Suppressor macrophage treated with lipopolysaccharide for 1 hour (primary cell): ENCODE measurements around the gene MEF2D.

ENCODE experiments used
- DNase-seq, 3 donors: peaks; one replicate each; pipeline ENCODE4 v3.0.0-alpha.2; 2020 to 2022

Gene MEF2D

DNA sequence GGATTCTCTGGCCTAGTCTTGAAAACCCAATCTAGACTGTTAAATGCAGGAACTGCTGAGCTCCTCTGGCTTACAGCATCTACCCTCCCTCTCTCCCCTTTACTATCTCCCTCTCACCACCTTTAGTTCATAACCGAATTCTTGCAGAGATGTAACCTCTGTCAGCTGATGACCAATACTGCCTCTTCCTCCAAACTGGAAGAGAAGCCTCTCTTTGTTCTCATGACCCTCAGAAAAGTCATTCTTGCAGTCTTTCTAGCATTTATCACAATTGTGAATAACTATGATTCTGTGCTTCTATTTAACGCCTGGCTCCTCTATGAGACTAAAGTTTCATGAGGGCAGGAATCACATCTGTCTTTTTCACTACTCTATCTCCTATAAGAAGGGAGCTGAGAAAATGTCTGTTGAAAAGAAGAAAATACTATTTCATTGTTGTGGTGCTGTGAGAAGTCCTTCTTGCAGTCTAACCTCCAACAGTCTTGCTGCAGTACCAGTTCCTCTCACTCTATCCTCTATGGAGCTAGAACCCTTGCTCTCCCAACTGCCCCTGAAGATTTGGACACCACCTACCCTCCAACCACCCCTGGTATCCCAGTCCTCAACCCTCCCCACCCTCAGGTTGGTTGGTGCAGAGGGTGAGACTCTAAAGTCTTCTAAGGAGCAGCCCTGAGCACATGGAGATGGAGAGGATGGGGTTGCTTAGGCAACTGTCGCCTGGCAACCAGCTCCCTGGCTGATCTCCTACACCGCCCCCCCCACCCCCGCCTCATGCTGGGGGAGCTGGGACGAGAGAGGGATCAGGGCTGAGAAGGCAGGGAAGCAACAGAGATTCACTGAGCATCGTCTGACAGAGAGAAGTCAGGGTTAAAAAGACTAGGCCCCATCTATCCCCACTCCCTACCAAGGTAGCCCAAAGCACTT lies 13.9 kb downstream of the MEF2D start:
- no peak for DNase-seq

DNA sequence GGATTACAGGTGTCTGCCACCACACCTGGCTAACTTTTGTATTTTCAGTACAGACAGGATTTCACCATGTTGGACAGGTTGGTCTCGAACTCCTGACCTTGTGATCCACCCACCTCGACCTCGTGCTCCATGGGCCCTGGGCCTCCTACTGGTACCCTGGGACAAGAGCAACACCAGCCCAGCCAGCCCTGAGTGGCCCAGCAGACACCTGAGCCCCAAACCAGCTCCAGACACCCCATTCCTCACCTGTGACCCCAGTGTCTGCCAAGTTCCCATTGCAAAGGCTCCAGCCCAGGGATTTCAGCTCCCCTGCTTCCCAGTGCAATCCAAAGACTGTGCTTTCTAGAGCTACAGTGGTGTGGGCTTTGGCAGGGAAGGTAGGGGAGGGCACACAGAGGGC lies 14.6 kb downstream of the MEF2D start:
- no peak for DNase-seq

DNA sequence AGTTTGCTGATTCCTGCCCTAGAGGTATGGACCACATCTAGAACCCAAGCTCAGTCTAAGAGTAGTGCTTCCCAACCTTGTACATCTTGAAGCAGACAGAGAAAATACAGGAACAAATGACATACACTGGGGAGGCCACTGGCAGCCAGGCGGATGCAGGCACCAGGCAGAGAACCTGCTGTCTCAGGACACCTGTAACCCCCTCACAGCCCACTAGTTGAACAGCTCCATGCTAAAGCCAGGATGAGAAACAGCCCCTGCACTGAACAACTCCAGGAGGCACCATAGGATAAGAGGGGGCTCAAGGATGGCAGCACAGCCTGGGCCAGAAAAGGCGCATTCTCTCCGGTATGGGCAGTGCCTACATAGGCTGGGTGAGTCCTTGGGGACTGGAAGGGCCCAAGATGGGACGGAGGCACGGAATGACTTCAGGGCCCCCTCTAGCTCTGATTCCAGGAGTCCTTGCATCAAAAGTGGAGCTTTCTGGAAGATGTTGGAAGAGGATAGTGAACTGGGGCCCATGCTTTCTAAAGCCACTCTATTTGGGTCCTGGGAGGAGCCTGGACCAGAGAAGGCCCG lies 16.0 kb downstream of the MEF2D start:
- no peak for DNase-seq

DNA sequence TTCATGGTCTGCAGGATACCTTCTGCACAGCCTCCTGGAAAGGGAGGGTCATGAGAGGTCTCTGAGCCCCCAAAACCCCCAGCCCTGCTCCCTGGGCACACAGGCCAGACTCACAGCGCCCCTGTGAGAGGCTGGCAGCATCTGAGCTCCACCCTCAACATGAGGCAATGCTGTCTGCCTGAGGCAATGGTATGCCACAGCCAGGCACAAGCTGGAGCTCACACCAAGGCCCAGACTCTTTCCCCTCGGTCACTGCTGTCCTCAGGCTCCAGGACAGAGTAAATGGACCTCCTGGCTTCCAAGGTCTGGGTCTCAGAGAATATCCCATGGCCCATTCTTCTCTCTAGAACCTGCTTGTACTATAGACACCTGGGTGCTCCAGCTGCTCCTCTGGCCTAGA lies 17.2 kb downstream of the MEF2D start:
- no peak for DNase-seq

DNA sequence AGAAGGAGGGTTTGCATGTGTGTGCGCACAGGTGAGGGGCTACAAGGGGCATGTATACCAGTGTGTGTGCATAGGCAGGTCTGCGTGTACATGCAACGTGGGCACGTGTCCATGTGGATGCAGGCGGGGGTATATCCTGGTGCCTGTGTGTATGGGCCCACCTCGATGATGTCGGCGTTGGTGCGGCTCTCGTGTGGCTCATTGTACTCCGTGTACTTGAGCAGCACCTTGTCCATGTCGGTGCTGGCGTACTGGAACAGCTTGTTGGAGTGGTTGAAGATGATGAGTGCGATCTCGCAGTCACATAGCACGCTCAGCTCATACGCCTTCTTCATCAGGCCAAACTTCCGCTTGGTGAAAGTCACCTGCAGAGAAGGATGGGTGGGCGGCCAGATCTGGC lies 18.3 kb downstream of the MEF2D start:
- DNase-seq = no peak

DNA sequence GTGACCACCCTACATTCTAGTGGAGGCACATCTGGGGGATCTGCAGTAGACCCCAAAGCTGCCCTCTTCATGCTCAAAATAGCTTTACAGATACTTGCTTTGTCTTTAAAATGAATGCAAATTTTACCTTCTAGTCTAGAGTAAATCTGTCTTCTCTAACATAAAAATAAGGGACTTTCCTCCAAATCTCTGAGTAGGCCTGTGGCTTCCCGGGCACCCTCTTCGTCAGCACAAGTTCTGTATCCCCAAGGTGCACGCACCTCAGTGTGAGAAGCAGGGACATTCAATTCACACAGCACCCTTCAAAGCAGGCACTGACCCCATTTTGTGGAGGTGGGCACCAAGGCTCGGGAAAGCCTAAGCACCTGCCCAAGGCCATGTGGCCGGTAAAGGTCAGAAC lies 19.0 kb downstream of the MEF2D start:
- no peak for DNase-seq

DNA sequence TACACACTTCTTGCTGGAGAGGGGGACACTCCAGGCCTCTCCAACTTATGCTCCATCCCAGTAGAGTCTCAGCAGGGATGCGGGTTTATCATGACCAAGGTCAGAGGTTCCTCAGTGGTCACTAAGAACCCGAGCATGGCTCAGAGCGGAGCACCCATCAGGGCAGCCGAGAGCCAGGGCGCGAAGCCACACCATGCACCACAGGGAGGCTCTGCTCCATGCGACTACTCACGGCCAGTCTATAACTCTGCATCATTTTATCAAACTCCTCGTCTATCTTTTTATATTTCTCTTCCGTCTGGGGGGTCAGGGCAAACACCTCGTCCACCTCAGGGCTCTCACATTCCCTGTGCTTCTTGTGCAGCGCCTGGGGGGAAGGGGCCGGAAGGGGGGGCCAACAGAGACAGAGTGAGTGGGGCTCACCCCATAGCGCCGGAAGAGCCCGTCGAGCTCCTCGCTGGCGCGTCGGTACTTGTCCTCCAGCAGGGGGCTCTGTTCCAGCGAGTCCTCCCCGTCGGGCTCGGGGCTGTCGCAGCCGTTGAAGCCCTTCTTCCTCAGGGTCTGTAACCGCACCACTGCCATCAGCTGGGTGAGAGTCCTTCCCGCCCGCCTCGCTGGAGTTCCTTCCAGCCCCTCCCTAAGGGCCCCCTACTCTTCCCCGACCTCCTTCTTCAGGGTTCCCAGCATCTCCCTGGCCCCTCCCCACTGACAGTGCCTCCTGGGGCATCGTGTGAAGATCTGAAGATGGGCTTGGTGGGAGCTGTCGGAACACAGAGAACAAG lies 20.0 kb downstream of the MEF2D start:
- peak; percentile 78 to 90 (median 82) for DNase-seq

DNA sequence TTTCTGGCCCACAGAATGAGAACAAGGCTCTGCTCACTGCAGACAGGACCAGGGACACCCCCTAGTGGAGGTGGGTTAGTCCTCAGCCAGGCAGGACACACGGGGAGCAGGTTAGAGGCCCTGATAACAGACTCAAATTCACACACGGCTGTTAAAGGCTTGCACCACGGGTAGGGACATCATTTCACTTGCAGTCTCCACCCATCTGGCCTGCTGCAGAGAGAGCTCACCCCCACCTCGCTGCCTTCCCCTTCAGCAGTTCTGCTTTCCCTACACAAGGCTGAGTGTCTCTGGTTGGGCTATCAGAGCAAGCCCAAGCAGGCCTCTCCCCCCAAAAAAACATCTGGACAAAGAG lies 20.6 kb downstream of the MEF2D start:
- peak; percentile 64 to 76 (median 70) for DNase-seq

DNA sequence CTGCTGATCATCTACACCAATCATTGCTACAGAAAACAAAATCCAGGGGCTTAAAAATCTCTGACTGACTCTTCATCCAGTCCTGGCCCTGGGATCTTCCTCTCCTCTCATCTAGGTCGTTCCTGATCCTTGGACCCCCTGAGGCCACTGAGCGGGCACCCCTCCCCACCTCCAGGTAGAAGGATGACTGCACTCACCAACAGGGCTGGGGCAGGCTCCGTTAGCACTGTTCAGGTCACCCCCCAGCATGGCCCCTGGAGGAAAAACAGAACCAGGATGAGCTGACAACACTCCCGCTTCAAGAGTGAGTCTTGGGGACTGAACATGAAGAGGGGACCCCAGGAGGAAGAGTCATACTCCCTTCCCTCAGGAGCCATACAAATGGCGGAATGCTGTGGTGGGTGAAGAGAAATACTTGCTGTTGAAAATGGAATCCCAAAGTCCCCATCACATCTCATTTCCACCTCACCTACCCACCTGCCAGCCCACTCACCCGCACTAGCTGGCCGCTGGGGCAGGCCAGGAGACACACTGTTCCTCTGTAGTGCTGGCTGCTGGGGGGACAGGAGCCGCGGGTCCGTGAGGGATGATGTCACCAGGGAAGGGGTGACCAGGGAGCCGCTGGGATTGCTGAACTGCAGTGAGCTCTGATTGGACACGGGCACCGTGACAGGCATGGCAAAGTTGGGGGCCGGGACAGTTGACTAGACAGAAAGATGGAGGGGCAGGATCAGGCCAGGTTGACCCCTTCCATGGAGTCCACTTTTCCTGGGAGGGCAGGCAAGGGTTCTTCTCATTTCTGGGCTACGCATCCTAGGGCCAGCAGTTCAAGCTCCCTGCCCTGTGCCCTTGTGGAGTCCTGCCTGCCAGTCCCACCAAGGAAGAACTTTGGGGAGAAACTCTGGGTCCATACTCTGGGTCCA lies 21.2 kb downstream of the MEF2D start:
- DNase-seq = no peak

DNA sequence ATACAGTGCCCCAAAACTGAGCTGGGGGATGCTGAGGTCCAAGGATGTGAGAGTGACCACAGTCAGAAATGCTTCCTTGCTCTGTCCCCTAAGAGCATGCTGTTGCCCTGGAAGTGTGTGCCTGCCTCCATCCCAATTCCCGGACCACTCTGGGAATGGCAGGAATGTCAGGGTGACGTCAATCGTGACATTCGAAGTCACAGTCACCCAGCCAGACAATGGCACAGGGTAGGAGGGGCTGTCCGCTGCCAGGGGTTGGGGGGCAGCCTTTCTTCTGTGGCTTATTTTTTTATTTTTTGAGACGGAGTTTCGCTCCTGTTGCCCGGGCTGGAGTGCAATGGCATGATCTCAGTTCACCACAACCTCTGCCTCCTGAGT lies 22.3 kb downstream of the MEF2D start:
- DNase-seq = no peak

DNA sequence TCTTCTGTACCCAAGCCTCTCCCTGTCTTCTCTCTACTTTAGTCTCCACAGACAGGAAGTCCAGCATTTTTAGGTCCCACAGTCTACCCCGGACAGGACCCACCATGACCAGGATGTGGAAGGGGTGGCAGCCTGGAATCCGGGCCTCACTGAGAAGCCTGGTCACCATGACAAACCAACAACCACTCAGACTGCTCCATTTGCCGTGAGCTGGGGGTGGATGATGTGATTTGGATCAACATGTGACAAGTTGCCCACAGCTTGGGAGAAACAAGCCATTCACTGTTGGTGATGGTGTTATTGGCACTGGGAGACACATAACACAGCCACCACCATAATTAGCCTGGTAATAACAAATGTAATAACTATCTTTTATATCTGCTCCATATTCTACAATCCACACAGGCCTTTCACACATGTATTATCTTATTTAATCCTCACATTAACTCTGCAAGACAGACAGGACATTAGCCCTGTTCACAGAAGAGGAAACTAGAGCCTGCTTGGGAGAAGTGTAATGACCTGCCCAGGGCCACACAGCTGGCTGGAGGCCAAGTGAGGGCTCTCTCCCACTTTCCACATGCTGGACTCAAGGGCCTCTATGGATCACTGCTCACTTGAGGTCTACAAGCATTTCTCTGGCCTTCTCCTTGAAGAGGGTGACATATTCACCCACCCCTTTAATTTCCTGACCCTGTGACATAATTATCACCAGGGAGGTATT lies 22.9 kb downstream of the MEF2D start:
- DNase-seq = no peak

DNA sequence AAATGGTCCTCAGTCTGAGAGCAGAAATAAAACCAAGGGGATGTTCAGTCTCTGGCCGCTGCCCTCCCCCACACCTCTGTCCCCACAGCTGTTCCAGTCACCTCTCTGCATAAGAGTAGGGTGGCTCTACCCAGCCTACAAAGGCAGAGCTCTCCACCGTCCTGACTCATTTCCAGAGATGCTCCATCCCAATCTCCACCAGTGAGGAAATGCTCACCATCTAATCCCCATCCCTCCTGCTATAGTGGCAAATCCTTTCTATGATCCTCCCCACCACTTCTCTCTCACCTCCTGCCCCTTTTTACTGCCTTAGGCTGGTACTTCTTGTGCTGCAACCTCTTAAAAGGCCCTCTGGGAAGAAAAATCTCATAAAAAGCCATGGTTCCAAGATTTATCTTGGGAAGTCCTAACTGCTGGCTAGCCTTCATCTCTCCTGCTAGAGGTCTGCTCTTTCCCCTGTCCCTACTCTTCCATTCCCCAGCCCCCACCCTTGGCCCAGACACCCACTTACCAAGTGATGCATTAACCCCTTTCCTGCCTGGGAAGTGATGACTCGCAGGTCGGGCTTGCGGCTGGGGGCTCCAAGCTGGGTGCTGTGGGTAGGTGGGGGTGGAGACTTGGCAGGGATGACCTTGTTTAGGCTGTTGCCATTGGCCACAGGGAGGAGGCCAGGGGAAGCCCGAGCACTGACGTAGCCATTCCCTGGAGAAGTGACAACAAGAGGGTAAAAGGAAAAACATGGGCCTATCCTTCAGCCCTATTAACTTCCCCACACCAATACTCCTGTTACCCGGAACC lies 23.9 kb downstream of the MEF2D start:
- peak; percentile 42 to 64 (median 57) for DNase-seq

DNA sequence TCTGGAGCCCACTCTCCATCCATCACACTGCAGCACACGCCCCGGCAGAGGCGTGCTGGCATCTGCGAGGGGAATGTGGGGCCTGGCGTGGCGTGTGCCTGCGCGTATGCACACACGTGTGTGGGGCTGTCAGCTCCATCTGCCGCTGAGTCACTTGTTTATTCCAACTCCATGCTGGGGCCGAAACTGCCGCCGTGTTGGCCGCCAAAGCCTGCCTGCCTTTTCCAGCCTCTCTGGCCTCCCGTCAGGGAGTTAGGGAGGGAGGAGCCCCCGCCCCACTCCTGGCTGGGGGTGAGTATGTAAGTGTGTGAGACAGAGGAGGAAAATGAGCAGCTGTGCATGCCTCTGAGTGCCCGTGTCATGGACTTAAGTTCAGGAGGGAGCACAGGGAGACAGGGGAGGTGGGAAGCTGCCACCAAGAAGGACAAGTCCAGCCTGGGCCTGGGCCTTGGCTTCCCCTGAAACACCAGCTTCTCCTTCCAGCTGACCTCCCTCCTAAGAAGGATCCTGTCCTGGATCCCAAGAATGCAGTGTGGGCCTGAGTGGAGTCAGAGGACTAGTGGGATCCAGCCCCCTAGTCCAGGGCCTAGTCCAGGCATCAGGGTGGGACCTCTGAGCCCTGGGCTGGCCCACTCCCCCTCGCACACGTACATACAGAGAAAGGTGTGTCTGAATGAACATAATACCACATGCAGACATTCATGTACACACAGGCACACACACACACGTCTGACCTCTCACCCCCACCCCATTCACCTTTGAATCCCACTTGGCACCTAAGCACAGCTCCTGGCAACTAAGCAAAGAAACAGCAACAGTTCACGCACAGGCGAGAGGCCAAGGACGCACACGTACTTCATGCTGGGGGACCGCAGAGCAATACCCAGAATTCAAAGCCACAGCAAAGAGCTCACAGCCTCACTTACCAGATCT lies 24.7 kb downstream of the MEF2D start:
- DNase-seq = no peak

DNA sequence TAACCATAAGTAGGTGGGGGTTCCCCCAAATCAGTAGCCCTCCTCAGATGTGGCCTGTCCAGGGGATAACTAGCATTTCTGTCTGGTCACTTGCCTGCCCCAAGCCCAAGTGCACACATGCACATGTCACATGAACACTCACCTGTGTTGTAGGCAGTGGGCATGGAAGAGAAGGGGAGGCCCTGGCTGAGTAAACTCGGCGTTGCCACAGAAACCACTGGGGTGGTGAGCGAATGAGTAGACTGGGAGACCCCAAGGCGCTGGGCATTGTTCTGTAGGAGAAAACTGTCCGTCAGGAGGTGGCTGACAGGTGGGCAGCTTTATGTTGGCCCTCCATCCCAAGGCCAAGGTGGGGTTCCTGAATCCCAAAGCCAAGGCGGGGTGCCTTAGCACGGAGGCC lies 25.6 kb downstream of the MEF2D start:
- DNase-seq = no peak

DNA sequence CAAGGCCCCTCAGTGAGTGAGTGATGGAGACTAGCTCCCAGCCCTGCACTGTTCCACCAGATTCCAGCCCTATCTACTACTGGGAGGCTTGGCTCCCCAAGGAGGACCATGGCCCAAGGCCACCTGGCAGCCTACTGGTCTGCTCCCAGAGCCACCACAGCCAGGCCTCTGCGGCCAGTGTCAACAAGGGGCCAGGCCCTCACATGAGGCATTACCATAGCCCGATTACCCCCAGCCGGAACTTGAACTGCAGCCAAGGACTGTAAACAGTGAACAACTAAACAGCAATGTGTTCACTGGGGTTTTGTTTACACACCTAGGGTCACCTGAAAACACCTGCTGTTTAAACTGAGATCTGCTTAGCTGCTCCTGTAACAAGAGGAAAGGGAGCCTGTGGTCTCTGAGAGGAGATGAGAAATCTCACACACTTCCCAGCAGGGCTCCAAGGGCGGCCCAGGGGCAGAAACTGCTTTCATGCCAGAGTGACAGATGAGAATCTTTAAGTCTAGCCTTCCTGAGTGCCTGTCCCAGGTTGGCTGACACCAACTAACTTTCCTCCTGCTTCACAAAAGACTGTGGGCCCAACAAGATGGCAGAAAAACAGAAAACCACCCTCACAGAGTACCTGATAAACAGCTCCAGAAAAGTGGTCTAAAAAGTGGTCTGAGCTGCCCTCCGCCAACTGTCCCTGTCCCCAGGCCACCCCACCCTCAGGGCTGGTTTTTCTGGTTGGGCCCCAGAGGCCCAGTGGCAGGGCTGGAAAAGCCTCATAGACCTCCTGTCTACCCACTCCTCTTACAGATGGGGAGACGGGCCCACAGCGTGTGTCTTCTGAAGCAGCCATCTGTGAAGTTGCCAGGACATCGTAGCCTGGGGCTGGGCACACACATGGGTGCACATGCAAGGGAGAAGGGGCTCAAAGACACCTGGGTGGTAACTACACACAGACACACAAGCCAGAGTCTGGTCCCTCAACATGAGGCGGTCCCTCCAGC lies 28.8 kb downstream of the MEF2D start:
- no peak for DNase-seq

DNA sequence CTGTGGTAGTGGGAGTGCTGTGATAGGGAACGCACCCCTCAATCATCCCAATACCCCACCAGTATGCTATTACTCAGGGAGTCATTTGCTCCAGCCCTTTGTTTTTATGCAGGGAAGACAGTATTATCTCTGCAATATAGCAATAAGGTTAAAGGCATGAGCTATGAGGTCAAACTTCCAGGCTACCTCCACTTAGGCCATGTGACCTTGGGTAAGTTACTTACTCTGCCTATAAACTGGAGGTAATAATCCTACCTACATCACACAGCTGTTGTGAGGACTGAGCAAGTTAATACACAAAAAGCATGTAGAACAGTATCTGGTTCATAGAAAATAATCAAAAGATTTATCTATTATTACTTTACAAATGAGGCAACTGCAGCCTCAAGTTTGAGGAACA lies 30.1 kb downstream of the MEF2D start:
- DNase-seq = no peak

DNA sequence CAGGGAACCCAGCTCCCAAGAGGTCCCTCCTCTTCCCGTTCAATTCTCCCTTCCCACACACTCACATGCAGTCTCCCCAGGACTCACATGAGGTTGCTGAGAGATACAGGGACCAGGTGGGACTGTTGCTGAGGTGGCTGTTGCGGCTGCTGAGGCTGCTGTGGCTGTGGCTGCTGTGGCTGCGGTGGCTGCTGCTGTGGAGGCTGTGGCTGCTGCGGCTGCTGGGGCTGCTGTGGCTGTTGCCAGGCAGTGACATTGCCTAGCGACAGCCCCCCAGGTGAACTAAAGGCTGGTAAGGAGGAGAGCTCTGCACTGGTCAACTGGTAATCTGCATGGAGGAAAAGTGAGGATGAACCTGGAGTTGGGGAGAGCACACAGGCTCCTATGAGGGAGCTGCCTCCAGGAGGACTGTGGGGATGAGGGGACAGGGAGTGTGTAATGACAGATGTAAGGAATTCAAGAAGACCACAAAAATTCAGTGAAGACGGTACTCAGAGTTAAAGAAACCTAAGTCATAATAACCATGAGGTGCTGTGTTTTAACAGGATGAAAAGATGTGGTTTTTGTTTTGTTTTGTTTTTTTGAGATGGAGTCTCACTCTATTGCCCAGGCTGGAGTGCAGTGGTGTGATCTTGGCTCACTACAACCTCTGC lies 31.8 kb downstream of the MEF2D start:
- DNase-seq = no peak

DNA sequence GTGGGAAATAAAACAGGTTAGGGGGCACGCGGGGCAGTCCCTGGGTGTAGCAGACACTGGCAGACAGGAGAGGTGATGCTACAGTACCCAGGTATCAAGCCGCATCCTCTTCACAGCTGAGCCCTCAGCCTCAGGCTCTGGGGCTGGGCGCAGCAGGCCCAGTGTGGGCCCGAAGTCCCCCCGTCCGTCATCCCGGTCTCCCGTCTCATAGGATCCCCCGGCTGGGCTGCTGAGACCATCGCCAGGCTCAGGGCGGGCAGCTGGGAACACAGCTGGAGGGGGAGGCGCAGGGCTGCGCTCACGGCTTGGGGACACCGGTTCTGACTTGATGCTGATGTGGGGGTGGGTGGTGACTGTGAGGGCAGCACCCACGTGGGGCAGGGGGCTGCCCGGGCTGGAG lies 32.7 kb downstream of the MEF2D start:
- DNase-seq = no peak
